ENCODE data around the gene POU3F1.

DNA sequence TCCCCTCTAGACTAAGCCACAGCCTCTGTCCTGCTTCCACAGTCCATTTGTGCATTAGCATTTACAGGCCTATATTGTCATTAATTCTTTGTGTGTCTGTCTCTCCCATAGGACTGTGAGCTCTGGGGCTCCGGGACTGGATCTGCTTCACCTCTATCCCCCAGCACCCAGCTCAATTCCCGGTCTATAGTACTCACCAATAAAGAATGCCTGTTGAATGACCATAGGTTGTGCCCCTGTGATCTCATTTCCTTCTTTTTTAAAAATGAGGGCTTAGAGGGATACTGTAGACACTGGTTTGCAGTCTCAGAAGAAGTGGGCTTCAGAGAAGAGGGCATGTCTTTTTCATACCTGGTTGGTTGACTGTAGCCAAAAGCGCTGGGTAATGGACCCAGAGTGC lies 8.8 kb upstream of the POU3F1 start:
- TF ChIP-seq, protein P1, sequence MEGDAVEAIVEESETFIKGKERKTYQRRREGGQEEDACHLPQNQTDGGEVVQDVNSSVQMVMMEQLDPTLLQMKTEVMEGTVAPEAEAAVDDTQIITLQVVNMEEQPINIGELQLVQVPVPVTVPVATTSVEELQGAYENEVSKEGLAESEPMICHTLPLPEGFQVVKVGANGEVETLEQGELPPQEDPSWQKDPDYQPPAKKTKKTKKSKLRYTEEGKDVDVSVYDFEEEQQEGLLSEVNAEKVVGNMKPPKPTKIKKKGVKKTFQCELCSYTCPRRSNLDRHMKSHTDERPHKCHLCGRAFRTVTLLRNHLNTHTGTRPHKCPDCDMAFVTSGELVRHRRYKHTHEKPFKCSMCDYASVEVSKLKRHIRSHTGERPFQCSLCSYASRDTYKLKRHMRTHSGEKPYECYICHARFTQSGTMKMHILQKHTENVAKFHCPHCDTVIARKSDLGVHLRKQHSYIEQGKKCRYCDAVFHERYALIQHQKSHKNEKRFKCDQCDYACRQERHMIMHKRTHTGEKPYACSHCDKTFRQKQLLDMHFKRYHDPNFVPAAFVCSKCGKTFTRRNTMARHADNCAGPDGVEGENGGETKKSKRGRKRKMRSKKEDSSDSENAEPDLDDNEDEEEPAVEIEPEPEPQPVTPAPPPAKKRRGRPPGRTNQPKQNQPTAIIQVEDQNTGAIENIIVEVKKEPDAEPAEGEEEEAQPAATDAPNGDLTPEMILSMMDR (IDR thresholded peaks at IDR 0.05) = no peak
- TF ChIP-seq POLR2A (IDR thresholded peaks at IDR 0.05) = no peak

Measured in vagina (tissue), 2 donors.